PFSK-1 (cell line): Measurements from ENCODE around the gene DHRS11.

ENCODE experiments used
- FOXP2 ChIP-seq: optimal IDR thresholded peaks from 2 replicates; pipeline ENCODE3; 2011; ENCODE audit warnings: borderline replicate concordance, control low read depth, inconsistent platforms; ENCODE audit not compliant: insufficient read depth; ENCODE audit errors: extremely low read length, extremely low read depth
- POLR2AphosphoS5 ChIP-seq: IDR thresholded peaks from 2 replicates; pipeline ENCODE4 v1.6.1; 2012; ENCODE audit warnings: low read depth, mild to moderate bottlenecking, control low read depth, low read length, moderate library complexity
- REST ChIP-seq, 2 experiments: IDR thresholded peaks; 2 replicates each; pipeline versions ENCODE4 v1.6.1 to v1.8.0; 2011 to 2012; ENCODE audit warnings: low read depth in 2 of 2, low read length in 2 of 2, control low read depth in 1 of 2, inconsistent platforms in 1 of 2, mild to moderate bottlenecking in 1 of 2, moderate library complexity in 1 of 2; ENCODE audit not compliant: insufficient read depth in 1 of 2
- TAF1 ChIP-seq: IDR thresholded peaks from 2 replicates; pipeline ENCODE4 v1.6.1; 2012; ENCODE audit warnings: low read length, control low read depth, borderline replicate concordance; ENCODE audit not compliant: insufficient read depth

GRCh38 chr17:36623281-36623680 lies 31.6 kb downstream of the DHRS11 start:
- TF ChIP-seq REST (IDR thresholded peaks at IDR 0.05; ENCODE audit: insufficient read depth in 1 of 2, low read depth in 2 of 2, low read length in 2 of 2) (no peak), POLR2AphosphoS5 (no peak), TAF1 (no peak), FOXP2 (no peak)
